Measurements from ENCODE around the gene TRIO. TPM values are rescaled to one million over a fixed set of nuclear protein-coding genes. Genes with fewer than 3 reads are reported as not detected.

The TRIO gene
- total and polyA plus RNA-seq, 2 of the 8 experiments (the other 6 are each of a cell fraction or from before 2014, with no cell fraction given), result 35.1 to 69.1 TPM

- Histone ChIP-seq H3K4me1 (replicated peaks in 1 of 4; ENCODE audit: control insufficient read depth in 3 of 4, insufficient read depth in 4 of 4, low read length in 3 of 4) (peaks cover 5 to 19% (median 12%) of the 10 kb centered on the region in 4 experiments; a peak in 6 of 7 replicates), H3K27ac (ENCODE audit: low read depth, low read length) (no peak overlapping the region), H3K27me3 (replicated peaks in 1 of 4; ENCODE audit: control insufficient read depth in 3 of 4, extremely low read depth in 1 of 4, insufficient read depth in 3 of 4, low read length in 3 of 4) (no peaks in the 10 kb centered on the region), H2BK120ac (replicated peaks; ENCODE audit: low read depth, low read length) (no peak overlapping the region), H3K9me3 (ENCODE audit: insufficient read depth in 2 of 2, low read depth in 1 of 2, low read length in 1 of 2) (no peaks in the 10 kb centered on the region; a peak in 1 of 4 replicates), H3K14ac (ENCODE audit: insufficient read length) (no peak overlapping the region), H2AK5ac (ENCODE audit: low read depth, low read length) (no peak overlapping the region), H3K9ac (replicated peaks in 1 of 4; ENCODE audit: extremely low read depth in 1 of 4, low read depth in 3 of 4, low read length in 3 of 4) (no peak overlapping the region), H2BK15ac (ENCODE audit: low read length) (no peak overlapping the region), H2AFZ (ENCODE audit: low read length) (no peak overlapping the region), H3K79me1 (ENCODE audit: low read depth, low read length) (peaks cover 10% of the 10 kb centered on the region), H3K23ac (ENCODE audit: insufficient read length) (no peak overlapping the region), H2BK20ac (ENCODE audit: low read length) (no peak overlapping the region), H2BK5ac (ENCODE audit: low read depth, low read length) (no peak overlapping the region), H4K20me1 (replicated peaks in 1 of 2; ENCODE audit: control insufficient read depth in 1 of 2, insufficient read depth in 2 of 2, low read length in 2 of 2) (peaks cover 17 to 25% of the 10 kb centered on the region in 2 experiments), H3K4me3 (ENCODE audit: extremely low read depth in 1 of 4, insufficient read depth in 2 of 4, low read depth in 3 of 4, low read length in 4 of 4) (no peak overlapping the region), H3K4ac (replicated peaks; ENCODE audit: insufficient read length, low read depth, low read length) (no peak overlapping the region), H3K23me2 (ENCODE audit: low read depth, low read length) (no peaks in the 10 kb centered on the region; the same call in 1 of the 2 replicates), H3K4me2 (ENCODE audit: insufficient read depth in 1 of 2, low read depth in 2 of 2, low read length in 2 of 2) (no peak overlapping the region), H3K79me2 (ENCODE audit: control insufficient read depth in 1 of 2, insufficient read depth in 2 of 2, low read length in 2 of 2) (peaks cover 29 to 100% of the 10 kb centered on the region in 2 experiments), H4K5ac (ENCODE audit: insufficient read length, low read depth, low read length) (no peak overlapping the region), H3K18ac (ENCODE audit: extremely low read depth, low read length) (no peak overlapping the region), H2BK12ac (ENCODE audit: low read depth, low read length) (no peak overlapping the region), H4K91ac (replicated peaks; ENCODE audit: insufficient read length, low read length) (no peak overlapping the region), H3K56ac (replicated peaks; ENCODE audit: insufficient read length, low read depth, low read length) (no peak overlapping the region), H4K8ac (ENCODE audit: extremely low read depth, insufficient read depth, low read length) (no peak overlapping the region), H3K36me3 (ENCODE audit: control insufficient read depth in 2 of 4, insufficient read depth in 4 of 4, low read length in 3 of 4) (no peaks in the 10 kb centered on the region)
- FAIRE-seq, result no peak
- DNase-seq (ENCODE audit: low read depth in 1 of 2, low spot score in 2 of 2), result no peak
- WGBS, 2 experiments (ENCODE audit: extremely low coverage in 1 of 2, insufficient coverage in 1 of 2, insufficient read length in 1 of 2, insufficient replicate concordance in 2 of 2, low coverage in 1 of 2, low lambda C conversion rate in 2 of 2, missing lambda C conversion rate in 1 of 2), result 90% methylated on average over 11 of the region's 11 CpGs; no CpG with 5 or more reads in 1 of the 2 experiments
- CTCF ChIA-PET (ENCODE audit: partially characterized antibody), result interaction anchor here (1.8 to 2.1 kb wide), 3 partner anchors 10 to 111 kb away, joined by 4 to 6 read pairs (median 6); no protein-coding TSS in a partner anchor
- POLR2A ChIA-PET (ENCODE audit: partially characterized antibody), result interaction anchor here (0.6 to 0.9 kb wide), 3 partner anchors 14 to 91 kb away, joined by 3 to 4 read pairs (median 3); no protein-coding TSS in a partner anchor
- no peak for TF ChIP-seq CREB1 (IDR thresholded peaks at IDR 0.05)
- no peak for TF ChIP-seq HDAC2 (IDR thresholded peaks at IDR 0.05; ENCODE audit: borderline replicate concordance in 1 of 2, low read depth in 2 of 2, low read length in 2 of 2)
- TF ChIP-seq CBX8 (IDR thresholded peaks at IDR 0.05; ENCODE audit: borderline replicate concordance, low read depth, low read length), result no peak
- TF ChIP-seq YY1 (IDR thresholded peaks at IDR 0.05; ENCODE audit: low read depth, low read length), result no peak
- TF ChIP-seq CTCF (IDR thresholded peaks at IDR 0.05; ENCODE audit: control extremely low read depth in 1 of 3, insufficient read depth in 1 of 3, low read depth in 1 of 3, low read length in 3 of 3), result no peak
- TF ChIP-seq PHF8 (conservative IDR thresholded peaks at IDR 0.05; ENCODE audit: low read depth, low read length), result no peak
- TF ChIP-seq SRF (IDR thresholded peaks at IDR 0.05; ENCODE audit: low read depth, low read length), result no peak
- no peak for TF ChIP-seq RXRA (IDR thresholded peaks at IDR 0.05; ENCODE audit: insufficient read depth, low read depth, low read length)
- no peak for TF ChIP-seq BACH1 (IDR thresholded peaks at IDR 0.05; ENCODE audit: low read length)
Measured at GRCh38 chr5:14158890-14159666, 15.9 kb downstream of the TRIO start.
